Embryonic facial prominence (tissue), 1 donor: ENCODE data around the gene CBX8.

Source experiments
- DNase-seq: peaks from one replicate; pipeline ENCODE4 v3.0.0-alpha.2; 2016; ENCODE audit errors: extremely low spot score

Gene CBX8

GRCh38 chr17:79804856-79805696, 8.2 kb upstream of the CBX8 start:
- no peak for DNase-seq

- DNase-seq, result no peak
Measured at GRCh38 chr17:79803997-79804855, 7.3 kb upstream of the CBX8 start.

GRCh38 chr17:79803421-79803996, 6.6 kb upstream of the CBX8 start:
- no peak for DNase-seq

- no peak for DNase-seq
Measured at GRCh38 chr17:79802736-79803420, 6.0 kb upstream of the CBX8 start.

- DNase-seq, result no peak
Measured at GRCh38 chr17:79802039-79802735, 5.3 kb upstream of the CBX8 start.

- no peak for DNase-seq
Measured at GRCh38 chr17:79801156-79802038, 4.5 kb upstream of the CBX8 start.

- peak; percentile 73 for DNase-seq
Measured at GRCh38 chr17:79800325-79801155, 3.7 kb upstream of the CBX8 start.

GRCh38 chr17:79799538-79800324, 2.9 kb upstream of the CBX8 start:
- no peak for DNase-seq

- DNase-seq, result no peak
Measured at GRCh38 chr17:79799174-79799537, 2.3 kb upstream of the CBX8 start.

GRCh38 chr17:79798299-79799173, 1.7 kb upstream of the CBX8 start:
- no peak for DNase-seq

GRCh38 chr17:79797492-79798298, 818 bp upstream of the CBX8 start:
- DNase-seq, result no peak

GRCh38 chr17:79796444-79796762, 474 bp downstream of the CBX8 start:
- DNase-seq, result no peak

GRCh38 chr17:79795795-79796443, 958 bp downstream of the CBX8 start:
- no peak for DNase-seq

GRCh38 chr17:79794659-79795511, 2.0 kb downstream of the CBX8 start:
- no peak for DNase-seq

GRCh38 chr17:79793924-79794304, 3.0 kb downstream of the CBX8 start:
- DNase-seq, result no peak
